NCI-H460 (cell line): Measurements from ENCODE around the gene ALAD. TPM values are rescaled to one million over a fixed set of nuclear protein-coding genes. Genes with fewer than 3 reads are reported as not detected.
"Not testable (repeated sequence)": the region's sequence is repeated elsewhere in the genome, so short reads cannot be mapped to it uniquely, and the experiment has no call there.

ENCODE experiments used
- DNase-seq: peaks from one replicate; pipeline ENCODE4 v3.0.0-alpha.2; 2016; ENCODE audit warnings: low read depth; ENCODE audit errors: extremely low read depth
- total RNA-seq: library from RNA; depleted of rRNA; stranded (reverse); fragments of >200 nt; shearing (Covaris generic); gene quantifications from 2 replicates; pipeline ENCODE4 v1.2.3, GENCODE V29; 2014

Gene ALAD
- total RNA-seq, 1 experiment from 2014 or later = 7.3 TPM

- DNase-seq = no peak
These were observed 25.7 kb downstream of the ALAD start for GRCh38 chr9:113375057-113376023.

GRCh38 chr9:113373676-113374392, 27.2 kb downstream of the ALAD start:
- DNase-seq = no peak

DNA sequence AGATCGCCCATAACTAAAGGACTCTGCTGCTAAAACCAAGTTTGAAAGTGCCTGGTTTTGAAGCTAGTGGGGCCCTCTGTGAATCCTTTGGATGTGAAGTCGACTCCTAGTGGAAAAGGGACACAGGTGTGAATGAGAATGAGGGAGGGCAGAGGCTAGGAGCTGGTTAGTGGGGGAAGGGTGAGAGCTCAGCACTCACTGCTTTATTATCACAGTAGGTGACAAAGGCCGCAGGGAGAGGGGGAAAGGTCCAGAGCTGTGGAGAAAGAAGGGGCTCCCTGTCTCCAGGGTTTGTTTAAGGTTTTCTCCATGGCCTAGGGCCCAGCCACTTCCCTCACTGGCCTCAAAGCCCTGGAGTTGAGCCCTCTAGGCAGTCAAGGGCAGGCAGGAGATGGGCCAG, 27.8 kb downstream of the ALAD start:
- no peak for DNase-seq

GRCh38 chr9:113372059-113372458, 29.0 kb downstream of the ALAD start:
- DNase-seq = no peak

DNA sequence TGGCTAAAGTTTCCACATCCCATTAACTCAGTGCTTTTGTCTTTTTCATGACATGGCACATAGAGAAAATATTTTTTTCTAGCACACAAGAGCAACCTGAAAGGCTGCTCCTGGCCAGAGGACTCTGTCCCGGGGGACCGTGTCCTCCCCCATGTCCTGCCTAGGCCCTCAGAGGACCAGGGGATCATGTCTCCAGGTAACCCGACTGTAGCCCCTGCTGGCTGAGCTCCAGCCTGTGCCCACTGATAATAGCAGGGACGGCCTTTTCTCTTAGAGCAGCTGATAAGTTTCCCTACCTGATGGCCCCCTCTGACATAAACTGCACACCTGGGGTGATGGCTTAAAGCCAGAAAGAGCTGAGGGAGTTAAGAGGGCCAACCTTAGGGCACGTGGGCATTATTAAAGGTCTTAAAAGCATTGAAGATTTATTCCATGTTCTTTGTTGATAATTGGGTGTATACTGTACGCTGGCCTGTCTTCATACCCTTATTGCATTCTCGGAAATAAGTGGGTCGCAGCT, 30.2 kb downstream of the ALAD start:
- no peak for DNase-seq

- DNase-seq = no peak
These were observed 31.3 kb downstream of the ALAD start for GRCh38 chr9:113369855-113370140.

GRCh38 chr9:113368982-113369854, 31.9 kb downstream of the ALAD start:
- no peak for DNase-seq

DNA sequence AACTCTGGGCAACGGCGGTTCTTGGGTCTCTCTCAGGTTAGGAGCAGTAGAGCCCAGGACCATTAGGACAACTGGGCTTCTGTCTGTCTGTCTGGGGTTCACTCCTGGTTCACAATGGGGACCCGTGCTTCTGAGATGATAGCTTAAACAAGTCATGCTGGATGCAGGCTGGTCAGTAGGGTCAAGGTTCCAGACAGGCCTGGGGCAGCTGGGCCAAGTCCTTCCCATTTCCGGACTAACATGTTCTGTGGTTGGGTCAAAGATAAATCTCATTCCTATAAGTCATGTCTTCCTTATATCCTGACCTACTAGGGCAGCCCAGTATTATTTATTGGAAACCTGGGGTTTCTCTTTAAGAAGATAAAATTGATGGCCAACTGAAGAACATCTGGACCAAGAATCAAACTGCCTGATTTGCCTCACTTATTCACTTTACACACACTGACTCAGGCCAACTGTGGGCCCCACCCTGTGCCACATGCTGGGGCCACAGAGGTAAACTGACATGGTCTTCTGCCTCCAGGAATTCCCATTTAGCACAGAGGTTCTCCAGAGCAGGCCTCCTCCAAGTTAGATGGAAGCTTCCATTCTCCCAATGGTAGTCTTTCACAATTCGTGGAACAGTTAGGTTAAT, 32.6 kb downstream of the ALAD start:
- no peak for DNase-seq

GRCh38 chr9:113365652-113366051, 35.4 kb downstream of the ALAD start:
- DNase-seq = not testable (repeated sequence)

GRCh38 chr9:113364951-113365350, 36.1 kb downstream of the ALAD start:
- DNase-seq = no peak

- DNase-seq = no peak
These were observed 37.7 kb downstream of the ALAD start for GRCh38 chr9:113363336-113363735.

DNA sequence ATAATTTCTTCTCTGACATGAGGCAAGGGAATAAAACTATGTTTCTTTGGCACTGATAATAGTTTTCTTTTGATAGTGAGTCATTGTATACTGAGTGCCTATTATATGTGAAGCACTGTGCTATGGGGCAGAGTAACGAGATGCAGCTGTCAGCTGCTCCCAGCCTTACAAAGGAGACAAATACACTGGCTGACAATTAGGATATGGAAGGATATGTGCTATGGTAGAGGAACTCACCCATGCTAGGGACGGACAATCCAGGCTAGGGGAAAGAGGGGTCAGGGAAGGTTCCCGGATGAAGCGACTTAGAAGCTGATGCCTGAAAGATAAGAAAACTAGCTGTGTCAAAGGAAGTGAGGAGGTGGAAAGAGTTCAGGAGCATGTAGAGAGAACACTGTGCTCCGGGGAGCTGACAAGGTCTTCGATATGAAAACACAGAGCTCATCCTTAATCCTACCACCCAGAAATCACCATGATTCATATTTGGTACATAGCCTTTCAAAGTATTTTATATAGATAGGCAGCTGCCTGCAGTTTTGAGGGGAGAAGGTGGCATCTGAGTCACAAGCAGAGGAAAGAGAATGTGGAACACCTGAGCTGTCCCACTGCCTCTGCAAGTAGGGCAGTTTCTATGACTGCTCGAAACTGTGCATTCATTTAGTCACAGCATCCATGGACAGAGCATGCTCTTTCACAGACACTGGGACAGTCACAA, 39.6 kb downstream of the ALAD start:
- no peak for DNase-seq

DNA sequence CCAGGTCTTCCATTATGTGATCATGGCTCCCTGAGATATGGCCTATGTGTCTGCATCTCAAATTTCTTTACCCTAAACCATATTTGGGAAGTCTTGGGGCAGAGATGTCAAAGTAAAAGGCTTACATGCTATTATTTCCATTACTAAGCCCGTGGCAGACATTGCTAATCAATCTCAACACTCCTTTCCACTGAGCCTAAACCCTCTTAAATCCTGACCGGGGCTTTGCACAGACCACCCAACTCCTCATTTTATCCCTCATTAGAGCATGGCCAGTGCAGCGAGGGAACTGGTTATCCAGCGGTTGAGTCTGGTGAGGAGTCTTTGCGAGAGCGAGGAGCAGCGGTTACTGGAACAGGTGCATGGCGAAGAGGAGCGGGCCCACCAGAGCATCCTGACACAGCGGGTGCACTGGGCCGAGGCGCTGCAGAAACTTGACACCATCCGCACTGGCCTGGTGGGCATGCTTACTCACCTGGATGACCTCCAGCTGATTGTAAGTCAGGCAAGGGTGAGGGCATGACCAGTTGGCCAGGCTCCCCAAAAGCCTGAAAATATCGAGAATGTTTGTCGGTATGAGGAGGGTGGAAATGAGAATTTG, 40.7 kb downstream of the ALAD start:
- no peak for DNase-seq

- DNase-seq = no peak
These were observed 41.7 kb downstream of the ALAD start for GRCh38 chr9:113359385-113359784.

- no peak for DNase-seq
These were observed 44.3 kb downstream of the ALAD start for GRCh38 chr9:113356686-113357292.

- DNase-seq = peak; percentile 36
These were observed 46.0 kb downstream of the ALAD start for GRCh38 chr9:113355040-113355596.

DNA sequence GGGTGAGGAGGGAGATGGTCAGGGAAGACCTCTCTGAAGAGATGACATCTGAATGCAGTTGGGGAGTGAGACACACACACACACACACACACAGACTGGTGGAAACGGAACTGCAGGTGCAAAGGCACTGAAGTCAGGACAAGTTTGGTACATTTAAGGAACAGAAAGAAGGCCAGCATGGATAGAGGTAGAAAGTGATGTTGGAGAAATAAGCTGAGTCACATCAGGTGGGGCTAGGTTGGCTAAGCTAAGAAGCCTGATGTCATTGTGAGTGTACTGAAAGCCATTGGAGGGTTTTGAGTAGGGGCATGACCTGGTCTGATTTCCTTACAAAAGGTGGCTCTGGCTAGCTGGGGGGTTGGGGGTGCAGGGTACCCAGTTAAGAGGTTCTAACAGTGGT, 48.7 kb downstream of the ALAD start:
- DNase-seq = no peak

- no peak for DNase-seq
These were observed 49.1 kb downstream of the ALAD start for GRCh38 chr9:113352006-113352405.

GRCh38 chr9:113350937-113351336, 50.1 kb downstream of the ALAD start:
- no peak for DNase-seq
